ENCODE results near the gene TRIM39.

TRIM39 gene

DNA sequence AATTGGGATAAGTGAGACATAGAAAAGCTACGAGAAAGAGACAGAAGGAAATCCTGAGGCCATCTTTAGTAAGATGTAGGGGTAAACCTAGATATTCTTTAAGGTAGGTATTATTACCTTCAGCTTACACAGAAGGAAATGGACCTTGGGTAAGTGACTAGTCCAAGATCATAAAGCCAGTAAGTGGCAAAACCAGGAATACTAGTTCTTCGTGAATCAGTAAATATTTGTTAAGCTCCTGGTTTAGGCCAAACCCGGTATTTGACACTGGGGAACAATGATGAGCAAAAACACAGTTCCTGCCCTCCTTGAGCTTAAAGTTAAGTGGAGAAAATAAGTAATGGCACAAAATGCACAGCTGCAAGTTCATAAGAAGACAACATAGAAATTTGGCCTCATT is 5.3 kb downstream of the TRIM39 start:
- TF ChIP-seq, protein P1, sequence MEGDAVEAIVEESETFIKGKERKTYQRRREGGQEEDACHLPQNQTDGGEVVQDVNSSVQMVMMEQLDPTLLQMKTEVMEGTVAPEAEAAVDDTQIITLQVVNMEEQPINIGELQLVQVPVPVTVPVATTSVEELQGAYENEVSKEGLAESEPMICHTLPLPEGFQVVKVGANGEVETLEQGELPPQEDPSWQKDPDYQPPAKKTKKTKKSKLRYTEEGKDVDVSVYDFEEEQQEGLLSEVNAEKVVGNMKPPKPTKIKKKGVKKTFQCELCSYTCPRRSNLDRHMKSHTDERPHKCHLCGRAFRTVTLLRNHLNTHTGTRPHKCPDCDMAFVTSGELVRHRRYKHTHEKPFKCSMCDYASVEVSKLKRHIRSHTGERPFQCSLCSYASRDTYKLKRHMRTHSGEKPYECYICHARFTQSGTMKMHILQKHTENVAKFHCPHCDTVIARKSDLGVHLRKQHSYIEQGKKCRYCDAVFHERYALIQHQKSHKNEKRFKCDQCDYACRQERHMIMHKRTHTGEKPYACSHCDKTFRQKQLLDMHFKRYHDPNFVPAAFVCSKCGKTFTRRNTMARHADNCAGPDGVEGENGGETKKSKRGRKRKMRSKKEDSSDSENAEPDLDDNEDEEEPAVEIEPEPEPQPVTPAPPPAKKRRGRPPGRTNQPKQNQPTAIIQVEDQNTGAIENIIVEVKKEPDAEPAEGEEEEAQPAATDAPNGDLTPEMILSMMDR (IDR thresholded peaks at IDR 0.05), result no peak

- TF ChIP-seq, protein P1 (IDR thresholded peaks at IDR 0.05), result no peak
Measured at GRCh38 chr6:30334075-30334783, 7.5 kb downstream of the TRIM39 start.

DNA sequence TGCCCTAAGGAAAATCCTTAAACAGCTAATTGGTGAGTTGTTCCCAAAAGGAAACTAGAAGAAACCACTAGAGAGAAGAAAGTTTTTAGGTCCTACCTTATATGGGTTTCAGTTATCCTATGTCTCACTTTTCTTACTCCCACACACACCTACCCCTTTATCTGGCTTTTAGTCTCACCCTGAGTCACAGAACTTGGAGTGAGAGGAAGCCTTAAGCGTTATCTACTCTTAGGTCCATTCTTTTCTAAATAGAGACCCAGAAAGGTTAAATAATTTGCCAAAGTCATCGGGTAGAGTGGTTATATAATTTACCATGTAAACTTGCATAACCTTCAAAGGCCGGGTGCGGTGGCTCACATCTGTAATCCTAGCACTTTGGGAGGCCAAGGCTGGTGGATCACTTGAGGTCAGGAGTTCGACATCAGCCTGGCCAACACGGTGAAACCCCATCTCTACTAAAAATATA is 13.9 kb downstream of the TRIM39 start:
- TF ChIP-seq, protein P1 (IDR thresholded peaks at IDR 0.05), result no peak

GRCh38 chr6:30341218-30341617 is 14.5 kb downstream of the TRIM39 start:
- TF ChIP-seq, protein P1 (IDR thresholded peaks at IDR 0.05), result no peak

DNA sequence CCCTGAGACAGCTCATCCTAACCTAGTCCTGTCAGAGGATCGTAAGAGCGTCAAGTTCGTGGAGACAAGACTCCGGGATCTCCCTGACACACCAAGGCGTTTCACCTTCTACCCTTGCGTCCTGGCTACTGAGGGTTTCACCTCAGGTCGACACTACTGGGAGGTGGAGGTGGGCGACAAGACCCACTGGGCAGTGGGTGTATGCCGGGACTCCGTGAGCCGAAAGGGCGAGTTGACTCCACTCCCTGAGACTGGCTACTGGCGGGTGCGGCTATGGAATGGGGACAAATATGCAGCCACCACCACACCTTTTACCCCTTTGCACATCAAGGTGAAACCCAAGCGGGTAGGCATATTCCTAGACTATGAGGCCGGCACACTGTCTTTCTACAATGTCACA is 15.0 kb downstream of the TRIM39 start:
- TF ChIP-seq, protein P1 (IDR thresholded peaks at IDR 0.05), result no peak

GRCh38 chr6:30344191-30344867 is 17.6 kb downstream of the TRIM39 start:
- TF ChIP-seq, protein P1 (IDR thresholded peaks at IDR 0.05), result no peak

DNA sequence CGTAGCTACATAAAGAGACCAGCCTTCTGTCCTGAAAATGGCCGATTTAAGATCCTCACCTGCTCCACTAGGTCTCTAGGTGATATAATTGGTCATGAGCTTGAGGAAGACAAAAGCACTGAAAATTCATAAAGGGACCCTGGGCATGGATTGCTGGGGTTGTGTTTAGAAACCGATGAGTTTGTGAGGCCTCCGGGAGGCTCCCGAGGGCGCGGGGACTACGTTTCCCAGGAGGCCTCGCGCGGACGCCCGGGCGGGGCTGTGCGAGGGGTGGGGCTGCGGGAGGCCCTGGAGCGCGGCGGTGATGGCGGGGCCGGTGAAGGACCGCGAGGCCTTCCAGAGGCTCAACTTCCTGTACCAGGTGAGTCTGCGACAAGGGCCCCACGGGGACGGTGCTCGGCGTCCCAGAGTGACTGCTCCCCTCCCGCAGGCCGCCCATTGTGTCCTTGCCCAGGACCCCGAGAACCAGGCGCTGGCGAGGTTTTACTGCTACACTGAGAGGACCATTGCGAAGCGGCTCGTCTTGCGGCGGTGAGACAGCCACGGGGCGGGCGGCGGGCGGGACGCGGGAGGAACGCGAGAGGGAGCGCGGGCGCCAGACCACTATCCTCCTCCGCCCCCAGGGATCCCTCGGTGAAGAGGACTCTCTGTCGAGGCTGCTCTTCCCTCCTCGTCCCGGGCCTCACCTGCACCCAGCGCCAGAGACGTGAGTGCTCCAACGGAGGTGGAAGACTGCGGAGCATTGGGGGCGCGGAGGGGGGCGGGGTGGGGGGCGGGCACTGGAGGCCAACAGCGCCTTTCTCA is 18.3 kb downstream of the TRIM39 start, which contains the start of gene RPP21:
RPP21 (plus strand) TSS at position 289 of the 804 bp plus-strand sequence; CDS start at position 305, 16 bp downstream.
- TF ChIP-seq, protein P1 (IDR thresholded peaks at IDR 0.05), result no peak
